ENCODE data around the gene ATP8B3. TPM values are rescaled to one million over a fixed set of nuclear protein-coding genes. Genes with fewer than 3 reads are reported as not detected.

The ATP8B3 gene
- total RNA-seq, 2 donors from 2014 or later, result 2.3 to 3.4 TPM

DNA sequence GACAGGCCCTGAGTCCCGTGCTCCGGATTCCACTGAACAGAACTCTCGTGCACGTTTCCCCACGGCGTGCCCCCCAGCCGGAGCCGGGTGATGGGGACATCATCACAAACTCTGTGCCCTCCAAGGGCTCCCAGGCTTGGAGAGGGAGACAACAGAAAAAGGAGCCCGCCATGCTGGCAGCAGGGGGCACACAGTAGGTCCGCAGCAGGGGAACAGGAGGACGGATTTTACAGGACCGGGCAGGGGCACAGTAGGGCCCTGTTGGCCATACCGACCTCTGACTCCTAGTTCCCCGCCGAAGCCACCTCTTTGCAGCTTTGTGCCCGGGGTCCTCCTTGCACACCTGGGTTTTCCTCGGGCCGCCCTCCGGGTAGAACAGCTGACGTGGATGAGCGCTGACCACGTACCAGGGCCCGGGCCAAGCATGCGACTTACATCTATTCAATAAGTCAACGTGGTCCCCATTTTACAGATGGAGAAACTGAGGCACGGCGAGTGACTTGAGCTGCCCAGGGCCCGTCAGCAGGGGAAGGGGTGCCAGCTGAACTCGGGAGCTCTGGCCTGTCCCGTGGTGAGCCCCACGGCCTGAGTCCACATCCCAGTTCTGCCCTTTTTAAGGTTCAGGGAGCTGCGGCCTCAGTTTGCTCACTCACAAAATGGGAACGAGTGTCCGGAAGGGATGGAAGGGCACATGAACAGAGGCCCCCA, 68.9 kb downstream of the ATP8B3 start:
- 85 to 88% methylated on average over 32 to 34 of the region's 34 CpGs for WGBS, 2 experiments (ENCODE audit: insufficient coverage in 1 of 2, insufficient read length in 1 of 2)
- no peaks in the 10 kb centered on the region for H3K36me3 Mint-ChIP-seq (ENCODE audit: low read depth)
- Histone ChIP-seq H3K36me3 (ENCODE audit: control insufficient read depth, insufficient read depth, low read length) (no peaks in the 10 kb centered on the region), H3K4me3 (ENCODE audit: low read length) (no peak overlapping the region), H3K9me3 (ENCODE audit: control insufficient read depth, low read length) (no peaks in the 10 kb centered on the region), H3K9ac (ENCODE audit: extremely low read depth, low read length, poor library complexity, severe bottlenecking) (no peak overlapping the region), H3K27me3 (ENCODE audit: control insufficient read depth, insufficient read depth, low read length, poor library complexity, severe bottlenecking) (peaks cover 81% of the 10 kb centered on the region), H3K27ac (ENCODE audit: low read depth, low read length) (no peak overlapping the region), H3K4me1 (ENCODE audit: control insufficient read depth, insufficient read depth, low read length) (no peaks in the 10 kb centered on the region)
- H3K4me3 Mint-ChIP-seq, result no peak overlapping the region
- DNase-seq, result no peak
- no peak overlapping the region for H3K27ac Mint-ChIP-seq
- TF ChIP-seq CTCF (conservative IDR thresholded peaks at IDR 0.05), result no peak
- H3K4me1 Mint-ChIP-seq, result no peaks in the 10 kb centered on the region
- H3K27me3 Mint-ChIP-seq (ENCODE audit: insufficient read depth), result peaks cover 93% of the 10 kb centered on the region
- peaks cover 6% of the 10 kb centered on the region for H3K9me3 Mint-ChIP-seq

DNA sequence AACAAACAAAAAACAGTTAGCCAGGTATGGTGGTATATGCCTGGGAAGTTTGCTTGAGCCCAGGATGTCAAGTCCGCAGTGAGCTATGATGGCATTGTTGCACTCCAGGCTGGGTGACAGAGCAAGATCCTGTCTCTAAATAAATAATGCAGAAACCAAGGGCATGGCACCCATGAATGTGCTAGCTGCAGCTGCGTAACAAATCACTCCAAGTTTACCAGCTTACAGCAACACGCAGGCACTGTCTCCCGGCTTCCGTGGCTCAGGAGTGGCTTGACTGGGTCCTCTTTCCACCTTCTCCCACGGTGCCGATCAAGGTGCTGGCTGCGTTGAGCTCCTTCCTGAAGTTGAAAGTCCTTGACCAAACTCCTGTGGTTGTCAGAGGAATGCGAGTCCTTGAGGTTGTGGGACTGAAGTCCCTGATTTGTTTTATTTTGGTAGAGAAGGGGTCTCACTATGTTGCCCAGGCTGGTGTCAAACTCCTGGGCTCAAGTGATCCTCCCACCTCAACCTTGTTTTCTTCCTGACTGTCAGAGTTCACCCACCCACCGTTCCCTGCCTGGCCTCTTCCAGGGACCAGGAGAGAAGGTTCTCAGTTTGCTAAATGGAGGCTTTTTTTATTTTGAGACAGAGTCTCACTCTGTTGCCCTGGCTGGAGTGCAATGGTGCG, 72.0 kb downstream of the ATP8B3 start:
- Histone ChIP-seq H3K36me3 (ENCODE audit: control insufficient read depth, insufficient read depth, low read length) (no peaks in the 10 kb centered on the region), H3K27ac (ENCODE audit: low read depth, low read length) (no peak overlapping the region), H3K4me3 (ENCODE audit: low read length) (no peak overlapping the region), H3K4me1 (ENCODE audit: control insufficient read depth, insufficient read depth, low read length) (no peaks in the 10 kb centered on the region), H3K9me3 (ENCODE audit: control insufficient read depth, low read length) (no peaks in the 10 kb centered on the region), H3K27me3 (ENCODE audit: control insufficient read depth, insufficient read depth, low read length, poor library complexity, severe bottlenecking) (peaks cover 70% of the 10 kb centered on the region), H3K9ac (ENCODE audit: extremely low read depth, low read length, poor library complexity, severe bottlenecking) (no peak overlapping the region)
- peaks cover 6% of the 10 kb centered on the region for H3K9me3 Mint-ChIP-seq
- H3K4me3 Mint-ChIP-seq, result no peak overlapping the region
- no peaks in the 10 kb centered on the region for H3K4me1 Mint-ChIP-seq
- H3K36me3 Mint-ChIP-seq (ENCODE audit: low read depth), result no peaks in the 10 kb centered on the region
- 83 to 90% methylated on average over 8 to 11 of the region's 11 CpGs for WGBS, 2 experiments (ENCODE audit: insufficient coverage in 1 of 2, insufficient read length in 1 of 2)
- no peak for TF ChIP-seq CTCF (conservative IDR thresholded peaks at IDR 0.05)
- DNase-seq, result no peak
- H3K27me3 Mint-ChIP-seq (ENCODE audit: insufficient read depth), result peaks cover 95% of the 10 kb centered on the region
- no peak overlapping the region for H3K27ac Mint-ChIP-seq

DNA sequence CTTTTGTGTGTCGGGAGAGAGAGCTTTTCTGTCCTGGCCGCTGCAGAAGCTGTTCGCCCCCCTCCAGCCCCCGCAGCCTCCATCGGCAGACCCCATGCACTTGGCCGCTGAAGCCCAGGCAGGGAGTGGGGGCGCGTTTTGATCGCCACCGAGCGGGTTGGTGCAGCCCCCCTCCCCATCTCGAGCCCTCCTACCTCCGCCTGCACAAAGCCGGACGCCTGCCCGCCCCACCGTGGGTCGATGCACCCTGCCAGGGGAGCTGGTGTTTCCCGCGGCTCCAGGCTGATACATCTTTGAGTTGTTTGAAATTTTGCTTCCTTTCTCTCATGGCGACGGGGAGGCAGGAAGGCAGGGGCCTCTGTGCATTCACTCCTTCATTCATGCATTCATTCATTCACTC, 75.1 kb downstream of the ATP8B3 start:
- H3K4me1 ChIP-seq (ENCODE audit: control insufficient read depth, insufficient read depth, low read length), result no peaks in the 10 kb centered on the region
- no peaks in the 10 kb centered on the region for H3K36me3 ChIP-seq (ENCODE audit: control insufficient read depth, insufficient read depth, low read length)
- H3K27me3 ChIP-seq (ENCODE audit: control insufficient read depth, insufficient read depth, low read length, poor library complexity, severe bottlenecking), result peaks cover 76% of the 10 kb centered on the region
- Mint-ChIP-seq H3K4me3 (no peak overlapping the region), H3K36me3 (ENCODE audit: low read depth) (no peaks in the 10 kb centered on the region), H3K4me1 (no peaks in the 10 kb centered on the region), H3K9me3 (peaks cover 6% of the 10 kb centered on the region), H3K27ac (no peak overlapping the region), H3K27me3 (ENCODE audit: insufficient read depth) (peaks cover 95% of the 10 kb centered on the region)
- no peaks in the 10 kb centered on the region for H3K9me3 ChIP-seq (ENCODE audit: control insufficient read depth, low read length)
- H3K4me3 ChIP-seq (ENCODE audit: low read length), result no peak overlapping the region
- H3K27ac ChIP-seq (ENCODE audit: low read depth, low read length), result no peak overlapping the region
- TF ChIP-seq CTCF (conservative IDR thresholded peaks at IDR 0.05), result no peak
- WGBS, 2 experiments (ENCODE audit: insufficient coverage in 1 of 2, insufficient read length in 1 of 2), result 73 to 75% methylated on average over 6 to 22 of the region's 22 CpGs
- no peak for DNase-seq
- H3K9ac ChIP-seq (ENCODE audit: extremely low read depth, low read length, poor library complexity, severe bottlenecking), result no peak overlapping the region

Measured in endodermal cell (in vitro differentiated cells).